Small intestine (tissue), 7 donors: ENCODE data around the gene NACAD. TPM values are rescaled to one million over a fixed set of nuclear protein-coding genes. Genes with fewer than 3 reads are reported as not detected.

Experiments used
- DNase-seq, 2 donors: peaks; one replicate each; pipeline versions ENCODE4 v3.0.0 to v3.0.0-alpha.2; 2013
- FAIRE-seq: peaks from 2 replicates; lab custom pipeline; 2012; peaks lifted over from hg19 to GRCh38; lab: Jason Lieb, UNC
- H3K27ac ChIP-seq, 3 donors: one replicate each; pipeline ENCODE4 v1.5.1; 2013; ENCODE audit warnings: low read length in 2 of 3, mild to moderate bottlenecking in 2 of 3, control low read depth in 1 of 3, inconsistent platforms in 1 of 3, low read depth in 1 of 3, moderate library complexity in 1 of 3
- H3K27me3 ChIP-seq, 3 donors: one replicate each; pipeline ENCODE4 v1.6.1; 2013; ENCODE audit warnings: low read length in 3 of 3, inconsistent platforms in 1 of 3; ENCODE audit not compliant: control insufficient read depth in 3 of 3, insufficient read depth in 3 of 3
- H3K36me3 ChIP-seq, 3 donors: one replicate each; pipeline ENCODE4 v1.6.1; 2013; ENCODE audit warnings: low read length in 3 of 3, inconsistent platforms in 1 of 3, low read depth in 1 of 3, mild to moderate bottlenecking in 1 of 3, moderate library complexity in 1 of 3; ENCODE audit not compliant: control insufficient read depth in 3 of 3, insufficient read depth in 2 of 3
- H3K4me1 ChIP-seq, 3 donors: one replicate each; pipeline ENCODE4 v1.6.1; 2013; ENCODE audit warnings: low read length in 2 of 3, inconsistent platforms in 1 of 3, low read depth in 1 of 3, mild to moderate bottlenecking in 1 of 3, moderate library complexity in 1 of 3; ENCODE audit not compliant: control insufficient read depth in 3 of 3, insufficient read depth in 2 of 3
- H3K4me3 ChIP-seq, 3 donors: one replicate each; pipeline ENCODE4 v1.5.1; 2013; ENCODE audit warnings: low read length in 3 of 3, control low read depth in 1 of 3, inconsistent platforms in 1 of 3, low read depth in 1 of 3, mild to moderate bottlenecking in 1 of 3, moderate library complexity in 1 of 3
- H3K9me3 ChIP-seq, 2 donors: one replicate each; pipeline ENCODE4 v1.6.1; 2013; ENCODE audit warnings: low read depth in 1 of 2, low read length in 1 of 2; ENCODE audit not compliant: control insufficient read depth in 2 of 2, insufficient read depth in 1 of 2
- WGBS, 3 donors: extraction: QIAGEN DNeasy Blood & Tissue Kit; methylation state at CpG; one replicate each; pipeline ENCODE4 v1.1.7; 2013; 5-methylcytosine and 5-hydroxymethylcytosine counted together
- polyA plus RNA-seq, 4 donors: library from polyadenylated mRNA; stranded (reverse) in 3 of 4; unstranded in 1 of 4; fragments of 200-250 nt in 3 of 4; fragments of 120-200 nt in 1 of 4; gene quantifications; one replicate each; pipeline versions ENCODE4 v1.2.1 to v1.2.3, GENCODE V29; 2013
- donor health status: healthy with polysubstance abuse.
- donor health status: control.
- donor health status: control.
- donor health status: Bipolar disorder and iron deficiency.
- donor health status: healthy.

The NACAD gene
- polyA plus RNA-seq, 4 donors: 0.22 to 2.9 (median 1.1) TPM

GRCh38 chr7:45075871-45076796, 12.6 kb downstream of the NACAD start:
- no peak for FAIRE-seq
- Histone ChIP-seq H3K27me3 (no peaks in the 10 kb centered on the region), H3K4me1 (no peaks in the 10 kb centered on the region), H3K27ac (no peak overlapping the region), H3K36me3 (peaks cover 10 to 70% (median 13%) of the 10 kb centered on the region in 3 donors), H3K4me3 (no peak overlapping the region), H3K9me3 (no peaks in the 10 kb centered on the region)
- WGBS, 3 donors: 94 to 97% (median 96%) methylated on average over 32 to 35 of the region's 35 CpGs
- no peak for DNase-seq

GRCh38 chr7:45075355-45075644, 13.5 kb downstream of the NACAD start:
- no peaks in the 10 kb centered on the region for H3K27me3 ChIP-seq
- 74 to 84% (median 78%) methylated on average over 1 of the region's 1 CpG for WGBS, 3 donors
- H3K36me3 ChIP-seq: peaks cover 13 to 71% (median 14%) of the 10 kb centered on the region in 3 donors
- DNase-seq (no peak), FAIRE-seq (no peak)
- H3K4me1 ChIP-seq: no peaks in the 10 kb centered on the region
- no peak overlapping the region for H3K4me3 ChIP-seq
- H3K9me3 ChIP-seq: no peaks in the 10 kb centered on the region
- H3K27ac ChIP-seq: no peak overlapping the region

- H3K36me3 ChIP-seq: peaks cover 16 to 74% (median 18%) of the 10 kb centered on the region in 3 donors
- DNase-seq: no peak
- no peaks in the 10 kb centered on the region for H3K9me3 ChIP-seq
- no peak for FAIRE-seq
- H3K4me3 ChIP-seq: no peak overlapping the region
- H3K4me1 ChIP-seq: no peaks in the 10 kb centered on the region
- WGBS, 3 donors: 88 to 92% (median 89%) methylated on average over 16 of the region's 16 CpGs
- no peaks in the 10 kb centered on the region for H3K27me3 ChIP-seq
- H3K27ac ChIP-seq: no peak overlapping the region
Observed at GRCh38 chr7:45074528-45075354, 14.0 kb downstream of the NACAD start.

- no peaks in the 10 kb centered on the region for H3K9me3 ChIP-seq
- no peak overlapping the region for H3K27ac ChIP-seq
- no peaks in the 10 kb centered on the region for H3K4me1 ChIP-seq
- no peaks in the 10 kb centered on the region for H3K27me3 ChIP-seq
- no peak overlapping the region for H3K4me3 ChIP-seq
- WGBS, 3 donors: 87 to 92% (median 92%) methylated on average over 15 of the region's 15 CpGs
- FAIRE-seq (no peak), DNase-seq (no peak)
- peaks cover 16 to 82% (median 22%) of the 10 kb centered on the region in 3 donors for H3K36me3 ChIP-seq
Observed at GRCh38 chr7:45073786-45074527, 14.8 kb downstream of the NACAD start.

GRCh38 chr7:45073031-45073785, 15.6 kb downstream of the NACAD start:
- H3K27me3 ChIP-seq: no peaks in the 10 kb centered on the region
- WGBS, 3 donors: 85 to 95% (median 90%) methylated on average over 17 of the region's 17 CpGs
- DNase-seq: no peak
- no peaks in the 10 kb centered on the region for H3K4me1 ChIP-seq
- H3K27ac ChIP-seq: no peak overlapping the region
- FAIRE-seq: no peak
- no peak overlapping the region for H3K4me3 ChIP-seq
- H3K36me3 ChIP-seq: peaks cover 18 to 90% (median 25%) of the 10 kb centered on the region in 3 donors
- no peaks in the 10 kb centered on the region for H3K9me3 ChIP-seq

- Histone ChIP-seq H3K4me1 (no peaks in the 10 kb centered on the region), H3K36me3 (peaks cover 22 to 93% (median 25%) of the 10 kb centered on the region in 3 donors), H3K9me3 (no peaks in the 10 kb centered on the region), H3K4me3 (no peak overlapping the region), H3K27ac (no peak overlapping the region), H3K27me3 (no peaks in the 10 kb centered on the region)
- DNase-seq: no peak
- WGBS, 3 donors: 91 to 93% (median 91%) methylated on average over 13 of the region's 13 CpGs
- no peak for FAIRE-seq
Observed at GRCh38 chr7:45072131-45073030, 16.4 kb downstream of the NACAD start.

GRCh38 chr7:45071528-45071927, 17.2 kb downstream of the NACAD start:
- Histone ChIP-seq H3K36me3 (peaks cover 22 to 92% (median 25%) of the 10 kb centered on the region in 3 donors), H3K4me1 (no peaks in the 10 kb centered on the region), H3K9me3 (no peaks in the 10 kb centered on the region), H3K27me3 (no peaks in the 10 kb centered on the region), H3K4me3 (no peak overlapping the region), H3K27ac (no peak overlapping the region)
- no peak for DNase-seq
- WGBS, 3 donors: 85 to 98% (median 87%) methylated on average over 3 of the region's 3 CpGs
- no peak for FAIRE-seq
